DOHH2 (cell line): ENCODE results near the gene DNAJC4.

Experiments used
- EZH2phosphoT487 ChIP-seq: fragments of 200-600 bp; sonication (generic); IDR thresholded peaks from 2 replicates; pipeline ENCODE4 v1.6.1; 2017; ENCODE audit warnings: borderline replicate concordance, mild to moderate bottlenecking, antibody characterized with exemption, low read length, moderate library complexity, mixed read lengths
- TF ChIP-seq, protein P1 (sequence below): fragments of 200-600 bp; sonication (generic); IDR thresholded peaks from one replicate; pipeline ENCODE4 v1.5.1; 2014; ENCODE audit warnings: antibody characterized with exemption, mild to moderate bottlenecking, low read depth, low read length; ENCODE audit not compliant: poor library complexity, severe bottlenecking

DNA sequence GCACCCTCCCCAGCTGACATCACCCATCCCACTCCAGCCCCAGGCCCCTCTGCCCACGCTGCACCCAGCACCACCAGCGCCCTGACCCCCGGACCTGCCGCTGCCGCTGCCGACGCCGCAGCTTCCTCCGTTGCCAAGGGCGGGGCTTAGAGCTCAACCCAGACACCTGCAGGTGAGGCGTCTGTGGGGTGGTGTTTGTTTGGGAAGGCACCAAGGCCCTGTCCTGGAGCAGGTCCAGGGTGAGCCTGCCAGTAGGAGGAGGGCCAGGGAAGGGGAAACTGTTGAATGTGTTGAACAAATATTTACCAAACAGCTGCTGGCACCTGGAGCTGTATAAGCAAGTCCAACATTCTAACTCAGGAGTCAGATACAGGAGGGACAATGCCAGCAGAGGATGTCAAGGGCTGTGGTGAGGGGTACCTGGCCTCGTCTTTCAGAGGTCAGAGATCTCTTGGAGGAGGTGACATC lies 7.2 kb downstream of the DNAJC4 start:
- no peak for TF ChIP-seq EZH2phosphoT487
- TF ChIP-seq, protein P1, sequence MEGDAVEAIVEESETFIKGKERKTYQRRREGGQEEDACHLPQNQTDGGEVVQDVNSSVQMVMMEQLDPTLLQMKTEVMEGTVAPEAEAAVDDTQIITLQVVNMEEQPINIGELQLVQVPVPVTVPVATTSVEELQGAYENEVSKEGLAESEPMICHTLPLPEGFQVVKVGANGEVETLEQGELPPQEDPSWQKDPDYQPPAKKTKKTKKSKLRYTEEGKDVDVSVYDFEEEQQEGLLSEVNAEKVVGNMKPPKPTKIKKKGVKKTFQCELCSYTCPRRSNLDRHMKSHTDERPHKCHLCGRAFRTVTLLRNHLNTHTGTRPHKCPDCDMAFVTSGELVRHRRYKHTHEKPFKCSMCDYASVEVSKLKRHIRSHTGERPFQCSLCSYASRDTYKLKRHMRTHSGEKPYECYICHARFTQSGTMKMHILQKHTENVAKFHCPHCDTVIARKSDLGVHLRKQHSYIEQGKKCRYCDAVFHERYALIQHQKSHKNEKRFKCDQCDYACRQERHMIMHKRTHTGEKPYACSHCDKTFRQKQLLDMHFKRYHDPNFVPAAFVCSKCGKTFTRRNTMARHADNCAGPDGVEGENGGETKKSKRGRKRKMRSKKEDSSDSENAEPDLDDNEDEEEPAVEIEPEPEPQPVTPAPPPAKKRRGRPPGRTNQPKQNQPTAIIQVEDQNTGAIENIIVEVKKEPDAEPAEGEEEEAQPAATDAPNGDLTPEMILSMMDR: no peak
